Liver (tissue), 3 donors: ENCODE data around the gene GLT1D1.

Source experiments
- EGR1 ChIP-seq, 2 donors: IDR thresholded peaks; 2 replicates each; pipeline ENCODE4 v1.6.1; 2016 to 2018; ENCODE audit warnings: antibody characterized with exemption in 2 of 2, low read depth in 2 of 2
- GABPA ChIP-seq, 2 donors: IDR thresholded peaks in 1 of 2; conservative IDR thresholded peaks in 1 of 2; 2 replicates each; pipeline ENCODE4 v1.6.1; 2016; ENCODE audit warnings: antibody characterized with exemption in 2 of 2, mild to moderate bottlenecking in 1 of 2, moderate library complexity in 1 of 2
- HNF4G ChIP-seq: IDR thresholded peaks from 2 replicates; pipeline ENCODE4 v1.6.1; 2016; ENCODE audit warnings: antibody characterized with exemption
- RAD21 ChIP-seq, 2 donors: IDR thresholded peaks; 2 replicates each; pipeline ENCODE4 v1.6.1; 2016; ENCODE audit warnings: antibody characterized with exemption in 2 of 2, mild to moderate bottlenecking in 2 of 2
- RXRA ChIP-seq, 2 donors: IDR thresholded peaks; 2 replicates each; pipeline ENCODE4 v1.6.1; 2017 to 2018; ENCODE audit warnings: antibody characterized with exemption in 2 of 2, mild to moderate bottlenecking in 1 of 2
- TAF1 ChIP-seq: conservative IDR thresholded peaks from 2 replicates; pipeline ENCODE4 v1.6.1; 2016; ENCODE audit warnings: antibody characterized with exemption, mild to moderate bottlenecking
- YY1 ChIP-seq: IDR thresholded peaks from 2 replicates; pipeline ENCODE4 v1.6.1; 2016; ENCODE audit warnings: antibody characterized with exemption, mild to moderate bottlenecking
- TF ChIP-seq, protein P1 (sequence below): fragments of 150-350 bp; IDR thresholded peaks from 2 replicates; pipeline ENCODE4 v1.5.1; 2017; ENCODE audit warnings: improper control_type of control experiment, low read depth, low read length; ENCODE audit not compliant: missing input control
- TF ChIP-seq, protein P2 (sequence below): IDR thresholded peaks from 2 replicates; pipeline ENCODE4 v1.6.1; 2016; ENCODE audit warnings: antibody characterized with exemption
- TF ChIP-seq, protein P3 (sequence below): IDR thresholded peaks from 2 replicates; pipeline ENCODE4 v1.6.1; 2016; ENCODE audit warnings: antibody characterized with exemption
- TF ChIP-seq, protein P4 (sequence below): IDR thresholded peaks from 2 replicates; pipeline ENCODE4 v1.6.1; 2016; ENCODE audit warnings: antibody characterized with exemption, mild to moderate bottlenecking
- donor health status: healthy.
- donor health status: healthy.

DNA sequence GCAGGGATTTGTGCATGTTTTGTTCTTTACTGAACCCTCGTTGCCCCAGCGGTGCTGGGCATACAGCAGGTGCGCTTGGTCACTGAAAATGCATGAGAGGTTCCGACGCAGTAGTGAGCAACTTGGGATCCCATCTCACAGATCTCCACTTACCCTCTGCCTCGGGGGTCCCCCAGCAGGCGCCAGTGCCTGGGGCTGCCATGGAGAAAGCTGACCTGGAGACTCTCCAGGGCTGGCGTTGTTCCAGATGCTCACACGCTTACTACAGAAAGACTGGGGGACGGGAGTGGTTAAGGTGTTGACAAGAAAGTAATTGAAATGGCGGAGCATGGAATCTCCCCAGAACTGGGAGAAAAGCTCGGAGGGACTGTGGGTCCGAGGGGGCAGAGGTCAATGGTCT is 14.2 kb downstream of the GLT1D1 start:
- no peak for TF ChIP-seq TAF1
- TF ChIP-seq, protein P1, sequence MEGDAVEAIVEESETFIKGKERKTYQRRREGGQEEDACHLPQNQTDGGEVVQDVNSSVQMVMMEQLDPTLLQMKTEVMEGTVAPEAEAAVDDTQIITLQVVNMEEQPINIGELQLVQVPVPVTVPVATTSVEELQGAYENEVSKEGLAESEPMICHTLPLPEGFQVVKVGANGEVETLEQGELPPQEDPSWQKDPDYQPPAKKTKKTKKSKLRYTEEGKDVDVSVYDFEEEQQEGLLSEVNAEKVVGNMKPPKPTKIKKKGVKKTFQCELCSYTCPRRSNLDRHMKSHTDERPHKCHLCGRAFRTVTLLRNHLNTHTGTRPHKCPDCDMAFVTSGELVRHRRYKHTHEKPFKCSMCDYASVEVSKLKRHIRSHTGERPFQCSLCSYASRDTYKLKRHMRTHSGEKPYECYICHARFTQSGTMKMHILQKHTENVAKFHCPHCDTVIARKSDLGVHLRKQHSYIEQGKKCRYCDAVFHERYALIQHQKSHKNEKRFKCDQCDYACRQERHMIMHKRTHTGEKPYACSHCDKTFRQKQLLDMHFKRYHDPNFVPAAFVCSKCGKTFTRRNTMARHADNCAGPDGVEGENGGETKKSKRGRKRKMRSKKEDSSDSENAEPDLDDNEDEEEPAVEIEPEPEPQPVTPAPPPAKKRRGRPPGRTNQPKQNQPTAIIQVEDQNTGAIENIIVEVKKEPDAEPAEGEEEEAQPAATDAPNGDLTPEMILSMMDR = no peak
- no peak for TF ChIP-seq RAD21 (IDR thresholded peaks at IDR 0.05)
- TF ChIP-seq, protein P2, sequence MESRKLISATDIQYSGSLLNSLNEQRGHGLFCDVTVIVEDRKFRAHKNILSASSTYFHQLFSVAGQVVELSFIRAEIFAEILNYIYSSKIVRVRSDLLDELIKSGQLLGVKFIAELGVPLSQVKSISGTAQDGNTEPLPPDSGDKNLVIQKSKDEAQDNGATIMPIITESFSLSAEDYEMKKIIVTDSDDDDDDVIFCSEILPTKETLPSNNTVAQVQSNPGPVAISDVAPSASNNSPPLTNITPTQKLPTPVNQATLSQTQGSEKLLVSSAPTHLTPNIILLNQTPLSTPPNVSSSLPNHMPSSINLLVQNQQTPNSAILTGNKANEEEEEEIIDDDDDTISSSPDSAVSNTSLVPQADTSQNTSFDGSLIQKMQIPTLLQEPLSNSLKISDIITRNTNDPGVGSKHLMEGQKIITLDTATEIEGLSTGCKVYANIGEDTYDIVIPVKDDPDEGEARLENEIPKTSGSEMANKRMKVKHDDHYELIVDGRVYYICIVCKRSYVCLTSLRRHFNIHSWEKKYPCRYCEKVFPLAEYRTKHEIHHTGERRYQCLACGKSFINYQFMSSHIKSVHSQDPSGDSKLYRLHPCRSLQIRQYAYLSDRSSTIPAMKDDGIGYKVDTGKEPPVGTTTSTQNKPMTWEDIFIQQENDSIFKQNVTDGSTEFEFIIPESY = no peak
- TF ChIP-seq, protein P3, sequence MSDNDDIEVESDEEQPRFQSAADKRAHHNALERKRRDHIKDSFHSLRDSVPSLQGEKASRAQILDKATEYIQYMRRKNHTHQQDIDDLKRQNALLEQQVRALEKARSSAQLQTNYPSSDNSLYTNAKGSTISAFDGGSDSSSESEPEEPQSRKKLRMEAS = no peak
- TF ChIP-seq GABPA (IDR thresholded peaks at IDR 0.05 in 1 of 2, conservative IDR thresholded peaks at IDR 0.05 in 1 of 2) = no peak
- no peak for TF ChIP-seq EGR1 (IDR thresholded peaks at IDR 0.05; ENCODE audit: low read depth in 2 of 2)
- no peak for TF ChIP-seq YY1
- no peak for TF ChIP-seq HNF4G
- no peak for TF ChIP-seq RXRA (IDR thresholded peaks at IDR 0.05)
- TF ChIP-seq, protein P4, sequence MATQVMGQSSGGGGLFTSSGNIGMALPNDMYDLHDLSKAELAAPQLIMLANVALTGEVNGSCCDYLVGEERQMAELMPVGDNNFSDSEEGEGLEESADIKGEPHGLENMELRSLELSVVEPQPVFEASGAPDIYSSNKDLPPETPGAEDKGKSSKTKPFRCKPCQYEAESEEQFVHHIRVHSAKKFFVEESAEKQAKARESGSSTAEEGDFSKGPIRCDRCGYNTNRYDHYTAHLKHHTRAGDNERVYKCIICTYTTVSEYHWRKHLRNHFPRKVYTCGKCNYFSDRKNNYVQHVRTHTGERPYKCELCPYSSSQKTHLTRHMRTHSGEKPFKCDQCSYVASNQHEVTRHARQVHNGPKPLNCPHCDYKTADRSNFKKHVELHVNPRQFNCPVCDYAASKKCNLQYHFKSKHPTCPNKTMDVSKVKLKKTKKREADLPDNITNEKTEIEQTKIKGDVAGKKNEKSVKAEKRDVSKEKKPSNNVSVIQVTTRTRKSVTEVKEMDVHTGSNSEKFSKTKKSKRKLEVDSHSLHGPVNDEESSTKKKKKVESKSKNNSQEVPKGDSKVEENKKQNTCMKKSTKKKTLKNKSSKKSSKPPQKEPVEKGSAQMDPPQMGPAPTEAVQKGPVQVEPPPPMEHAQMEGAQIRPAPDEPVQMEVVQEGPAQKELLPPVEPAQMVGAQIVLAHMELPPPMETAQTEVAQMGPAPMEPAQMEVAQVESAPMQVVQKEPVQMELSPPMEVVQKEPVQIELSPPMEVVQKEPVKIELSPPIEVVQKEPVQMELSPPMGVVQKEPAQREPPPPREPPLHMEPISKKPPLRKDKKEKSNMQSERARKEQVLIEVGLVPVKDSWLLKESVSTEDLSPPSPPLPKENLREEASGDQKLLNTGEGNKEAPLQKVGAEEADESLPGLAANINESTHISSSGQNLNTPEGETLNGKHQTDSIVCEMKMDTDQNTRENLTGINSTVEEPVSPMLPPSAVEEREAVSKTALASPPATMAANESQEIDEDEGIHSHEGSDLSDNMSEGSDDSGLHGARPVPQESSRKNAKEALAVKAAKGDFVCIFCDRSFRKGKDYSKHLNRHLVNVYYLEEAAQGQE = no peak
